ENCODE results near the gene VWA8.

- TF ChIP-seq CTCF (IDR thresholded peaks at IDR 0.05) (no peak), POLR2A (IDR thresholded peaks at IDR 0.05; ENCODE audit: low read depth) (no peak)
Observed at GRCh38 chr13:41546372-41547190, 414.3 kb downstream of the VWA8 start.
